Measurements from ENCODE around the gene WHRN.

The WHRN gene

GRCh38 chr9:114493521-114494184 lies 11.6 kb downstream of the WHRN start:
- Histone ChIP-seq H3K4me3 (ENCODE audit: low read depth in 1 of 5, low read length in 5 of 5) (no peak overlapping the region), H3K27ac (ENCODE audit: low read depth, low read length) (no peak overlapping the region), H3K36me3 (ENCODE audit: control insufficient read depth in 5 of 5, insufficient read depth in 5 of 5, low read length in 5 of 5) (no peaks in the 10 kb centered on the region), H3K9me3 (ENCODE audit: control insufficient read depth in 5 of 5, low read length in 5 of 5) (no peaks in the 10 kb centered on the region), H3K27me3 (ENCODE audit: control insufficient read depth in 5 of 5, insufficient read depth in 4 of 5, low read length in 5 of 5) (peaks cover 0 to 2% (median 0%) of the 10 kb centered on the region in 5 donors), H3K4me1 (ENCODE audit: control insufficient read depth in 5 of 5, insufficient read depth in 5 of 5, low read length in 5 of 5) (no peaks in the 10 kb centered on the region), H3K9ac (ENCODE audit: low read length in 5 of 5) (no peak overlapping the region)

- Histone ChIP-seq H3K36me3 (ENCODE audit: control insufficient read depth in 5 of 5, insufficient read depth in 5 of 5, low read length in 5 of 5) (no peaks in the 10 kb centered on the region), H3K27me3 (ENCODE audit: control insufficient read depth in 5 of 5, insufficient read depth in 4 of 5, low read length in 5 of 5) (peaks cover 0 to 2% (median 0%) of the 10 kb centered on the region in 5 donors), H3K9me3 (ENCODE audit: control insufficient read depth in 5 of 5, low read length in 5 of 5) (no peaks in the 10 kb centered on the region), H3K9ac (ENCODE audit: low read length in 5 of 5) (no peak overlapping the region), H3K27ac (ENCODE audit: low read depth, low read length) (no peak overlapping the region), H3K4me3 (ENCODE audit: low read depth in 1 of 5, low read length in 5 of 5) (no peak overlapping the region), H3K4me1 (ENCODE audit: control insufficient read depth in 5 of 5, insufficient read depth in 5 of 5, low read length in 5 of 5) (no peaks in the 10 kb centered on the region)
These were observed 12.3 kb downstream of the WHRN start for GRCh38 chr9:114492991-114493390.

GRCh38 chr9:114491430-114492003 lies 13.8 kb downstream of the WHRN start:
- H3K9me3 ChIP-seq (ENCODE audit: control insufficient read depth in 5 of 5, low read length in 5 of 5): no peaks in the 10 kb centered on the region
- H3K27ac ChIP-seq (ENCODE audit: low read depth, low read length): no peak overlapping the region
- H3K9ac ChIP-seq (ENCODE audit: low read length in 5 of 5): no peak overlapping the region
- H3K4me1 ChIP-seq (ENCODE audit: control insufficient read depth in 5 of 5, insufficient read depth in 5 of 5, low read length in 5 of 5): peaks cover 0 to 7% (median 0%) of the 10 kb centered on the region in 5 donors
- no peaks in the 10 kb centered on the region for H3K36me3 ChIP-seq (ENCODE audit: control insufficient read depth in 5 of 5, insufficient read depth in 5 of 5, low read length in 5 of 5)
- no peak overlapping the region for H3K4me3 ChIP-seq (ENCODE audit: low read depth in 1 of 5, low read length in 5 of 5)
- H3K27me3 ChIP-seq (ENCODE audit: control insufficient read depth in 5 of 5, insufficient read depth in 4 of 5, low read length in 5 of 5): peaks cover 0 to 2% (median 0%) of the 10 kb centered on the region in 5 donors

GRCh38 chr9:114489928-114490327 lies 15.3 kb downstream of the WHRN start:
- H3K4me3 ChIP-seq (ENCODE audit: low read depth in 1 of 5, low read length in 5 of 5): no peak overlapping the region
- H3K4me1 ChIP-seq (ENCODE audit: control insufficient read depth in 5 of 5, insufficient read depth in 5 of 5, low read length in 5 of 5): peaks cover 0 to 7% (median 0%) of the 10 kb centered on the region in 5 donors
- H3K27me3 ChIP-seq (ENCODE audit: control insufficient read depth in 5 of 5, insufficient read depth in 4 of 5, low read length in 5 of 5): peaks cover 0 to 2% (median 0%) of the 10 kb centered on the region in 5 donors

GRCh38 chr9:114488398-114489129 lies 16.7 kb downstream of the WHRN start:
- Histone ChIP-seq H3K36me3 (ENCODE audit: control insufficient read depth in 5 of 5, insufficient read depth in 5 of 5, low read length in 5 of 5) (no peaks in the 10 kb centered on the region), H3K27ac (ENCODE audit: low read depth, low read length) (no peak overlapping the region), H3K27me3 (ENCODE audit: control insufficient read depth in 5 of 5, insufficient read depth in 4 of 5, low read length in 5 of 5) (no peaks in the 10 kb centered on the region), H3K9me3 (ENCODE audit: control insufficient read depth in 5 of 5, low read length in 5 of 5) (no peaks in the 10 kb centered on the region), H3K4me1 (ENCODE audit: control insufficient read depth in 5 of 5, insufficient read depth in 5 of 5, low read length in 5 of 5) (peaks cover 0 to 7% (median 0%) of the 10 kb centered on the region in 5 donors), H3K9ac (ENCODE audit: low read length in 5 of 5) (no peak overlapping the region), H3K4me3 (ENCODE audit: low read depth in 1 of 5, low read length in 5 of 5) (no peak overlapping the region)

More at GRCh38 chr9:114489928-114490327, 15.3 kb downstream of the WHRN start:
- H3K36me3 ChIP-seq (ENCODE audit: control insufficient read depth in 5 of 5, insufficient read depth in 5 of 5, low read length in 5 of 5): no peaks in the 10 kb centered on the region
- no peak overlapping the region for H3K27ac ChIP-seq (ENCODE audit: low read depth, low read length)
- no peaks in the 10 kb centered on the region for H3K9me3 ChIP-seq (ENCODE audit: control insufficient read depth in 5 of 5, low read length in 5 of 5)
- H3K9ac ChIP-seq (ENCODE audit: low read length in 5 of 5): no peak overlapping the region

- no peak overlapping the region for H3K4me3 ChIP-seq (ENCODE audit: low read depth in 1 of 5, low read length in 5 of 5)
- H3K4me1 ChIP-seq (ENCODE audit: control insufficient read depth in 5 of 5, insufficient read depth in 5 of 5, low read length in 5 of 5): peaks cover 0 to 7% (median 0%) of the 10 kb centered on the region in 5 donors
- no peak overlapping the region for H3K27ac ChIP-seq (ENCODE audit: low read depth, low read length)
- no peaks in the 10 kb centered on the region for H3K9me3 ChIP-seq (ENCODE audit: control insufficient read depth in 5 of 5, low read length in 5 of 5)
- no peak overlapping the region for H3K9ac ChIP-seq (ENCODE audit: low read length in 5 of 5)
- H3K36me3 ChIP-seq (ENCODE audit: control insufficient read depth in 5 of 5, insufficient read depth in 5 of 5, low read length in 5 of 5): no peaks in the 10 kb centered on the region
- H3K27me3 ChIP-seq (ENCODE audit: control insufficient read depth in 5 of 5, insufficient read depth in 4 of 5, low read length in 5 of 5): no peaks in the 10 kb centered on the region
These were observed 17.5 kb downstream of the WHRN start for GRCh38 chr9:114487607-114488300.

- Histone ChIP-seq H3K4me3 (ENCODE audit: low read depth in 1 of 5, low read length in 5 of 5) (no peak overlapping the region), H3K9ac (ENCODE audit: low read length in 5 of 5) (no peak overlapping the region), H3K9me3 (ENCODE audit: control insufficient read depth in 5 of 5, low read length in 5 of 5) (no peaks in the 10 kb centered on the region)
These were observed 18.9 kb downstream of the WHRN start for GRCh38 chr9:114486205-114486963.

GRCh38 chr9:114484854-114485443 lies 20.3 kb downstream of the WHRN start:
- no peaks in the 10 kb centered on the region for H3K27me3 ChIP-seq (ENCODE audit: control insufficient read depth in 5 of 5, insufficient read depth in 4 of 5, low read length in 5 of 5)
- no peak overlapping the region for H3K9ac ChIP-seq (ENCODE audit: low read length in 5 of 5)
- H3K36me3 ChIP-seq (ENCODE audit: control insufficient read depth in 5 of 5, insufficient read depth in 5 of 5, low read length in 5 of 5): peaks cover 0 to 2% (median 0%) of the 10 kb centered on the region in 5 donors
- peaks cover 0 to 9% (median 0%) of the 10 kb centered on the region in 5 donors for H3K4me1 ChIP-seq (ENCODE audit: control insufficient read depth in 5 of 5, insufficient read depth in 5 of 5, low read length in 5 of 5)
- no peaks in the 10 kb centered on the region for H3K9me3 ChIP-seq (ENCODE audit: control insufficient read depth in 5 of 5, low read length in 5 of 5)
- no peak overlapping the region for H3K4me3 ChIP-seq (ENCODE audit: low read depth in 1 of 5, low read length in 5 of 5)
- no peak overlapping the region for H3K27ac ChIP-seq (ENCODE audit: low read depth, low read length)

More at GRCh38 chr9:114486205-114486963, 18.9 kb downstream of the WHRN start:
- peaks cover 0 to 2% (median 0%) of the 10 kb centered on the region in 5 donors for H3K36me3 ChIP-seq (ENCODE audit: control insufficient read depth in 5 of 5, insufficient read depth in 5 of 5, low read length in 5 of 5)
- H3K27me3 ChIP-seq (ENCODE audit: control insufficient read depth in 5 of 5, insufficient read depth in 4 of 5, low read length in 5 of 5): no peaks in the 10 kb centered on the region
- H3K27ac ChIP-seq (ENCODE audit: low read depth, low read length): no peak overlapping the region
- peaks cover 0 to 7% (median 0%) of the 10 kb centered on the region in 5 donors for H3K4me1 ChIP-seq (ENCODE audit: control insufficient read depth in 5 of 5, insufficient read depth in 5 of 5, low read length in 5 of 5)

GRCh38 chr9:114484215-114484853 lies 20.9 kb downstream of the WHRN start:
- H3K27me3 ChIP-seq (ENCODE audit: control insufficient read depth in 5 of 5, insufficient read depth in 4 of 5, low read length in 5 of 5): no peaks in the 10 kb centered on the region
- peaks cover 0 to 2% (median 0%) of the 10 kb centered on the region in 5 donors for H3K36me3 ChIP-seq (ENCODE audit: control insufficient read depth in 5 of 5, insufficient read depth in 5 of 5, low read length in 5 of 5)
- peaks cover 0 to 9% (median 0%) of the 10 kb centered on the region in 5 donors for H3K4me1 ChIP-seq (ENCODE audit: control insufficient read depth in 5 of 5, insufficient read depth in 5 of 5, low read length in 5 of 5)
- H3K9ac ChIP-seq (ENCODE audit: low read length in 5 of 5): no peak overlapping the region
- H3K27ac ChIP-seq (ENCODE audit: low read depth, low read length): no peak overlapping the region
- no peaks in the 10 kb centered on the region for H3K9me3 ChIP-seq (ENCODE audit: control insufficient read depth in 5 of 5, low read length in 5 of 5)
- H3K4me3 ChIP-seq (ENCODE audit: low read depth in 1 of 5, low read length in 5 of 5): no peak overlapping the region
